HepG2 (cell line): ENCODE data around the gene NRL. TPM values are rescaled to one million over a fixed set of nuclear protein-coding genes. Genes with fewer than 3 reads are reported as not detected.

Experiments
- ATF7 ChIP-seq, 2 experiments: fragments of 450-650 bp in 1 of 2; sonication (generic) in 1 of 2; formaldehyde crosslinking in 1 of 2; IDR thresholded peaks; 2 replicates each; pipeline versions ENCODE4 v1.4.0 to v1.6.1; 2016 to 2020; ENCODE audit warnings: antibody characterized with exemption in 1 of 2, mild to moderate bottlenecking in 1 of 2, missing genetic modification reagents in 1 of 2
- CHCHD3 ChIP-seq: sonication (generic); formaldehyde crosslinking; IDR thresholded peaks from 2 replicates; pipeline ENCODE4 v1.8.0; 2022; ENCODE audit warnings: mild to moderate bottlenecking, missing genetic modification reagents, moderate library complexity
- EED ChIP-seq: sonication (generic); formaldehyde crosslinking; IDR thresholded peaks from 2 replicates; pipeline ENCODE4 v1.5.0; 2020; ENCODE audit warnings: mild to moderate bottlenecking, missing genetic modification reagents
- FOXC1 ChIP-seq: sonication (generic); formaldehyde crosslinking; IDR thresholded peaks from 2 replicates; pipeline ENCODE4 v1.8.0; 2022; ENCODE audit warnings: mild to moderate bottlenecking, missing genetic modification reagents, borderline replicate concordance
- HNF4G ChIP-seq, 2 experiments: sonication (generic) in 1 of 2; formaldehyde crosslinking in 1 of 2; IDR thresholded peaks; 2 replicates each; pipeline versions ENCODE4 v1.4.0 to v1.6.1; 2011 to 2020; ENCODE audit warnings: borderline replicate concordance in 2 of 2, low read depth in 2 of 2, mild to moderate bottlenecking in 2 of 2, low read length in 1 of 2, missing genetic modification reagents in 1 of 2, moderate library complexity in 1 of 2
- IKZF1 ChIP-seq: fragments of 450-650 bp; IDR thresholded peaks from 2 replicates; pipeline ENCODE4 v1.7.1; 2016
- MTF1 ChIP-seq: sonication (generic); formaldehyde crosslinking; IDR thresholded peaks from 2 replicates; pipeline ENCODE4 v1.5.0; 2020; ENCODE audit warnings: missing genetic modification reagents
- POLR2AphosphoS2 ChIP-seq: IDR thresholded peaks from 2 replicates; pipeline ENCODE4 v1.6.1; 2011; ENCODE audit warnings: low read depth, low read length, improper control_type of control experiment
- SRY ChIP-seq: sonication (generic); formaldehyde crosslinking; IDR thresholded peaks from 2 replicates; pipeline ENCODE4 v1.8.0; 2022; ENCODE audit warnings: mild to moderate bottlenecking, missing genetic modification reagents
- XBP1 ChIP-seq: sonication (generic); formaldehyde crosslinking; IDR thresholded peaks from 2 replicates; pipeline ENCODE4 v1.5.0; 2020; ENCODE audit warnings: missing genetic modification reagents
- ZBTB33 ChIP-seq: sonication (generic); formaldehyde crosslinking; IDR thresholded peaks from 2 replicates; pipeline ENCODE4 v1.4.0; 2020; ENCODE audit warnings: missing genetic modification reagents
- ZNF274 ChIP-seq: sonication (generic); formaldehyde crosslinking; IDR thresholded peaks from 2 replicates; pipeline ENCODE4 v1.5.1; 2020; ENCODE audit warnings: mild to moderate bottlenecking, missing genetic modification reagents
- ZNF343 ChIP-seq: sonication (generic); formaldehyde crosslinking; IDR thresholded peaks from 2 replicates; pipeline ENCODE4 v1.4.0; 2020; ENCODE audit warnings: mild to moderate bottlenecking, missing genetic modification reagents
- ZNF564 ChIP-seq: sonication (generic); formaldehyde crosslinking; IDR thresholded peaks from 2 replicates; pipeline ENCODE4 v1.8.1; 2023; ENCODE audit warnings: mild to moderate bottlenecking, missing genetic modification reagents
- ZNF672 ChIP-seq: sonication (generic); formaldehyde crosslinking; IDR thresholded peaks from 2 replicates; pipeline ENCODE4 v1.8.1; 2022; ENCODE audit warnings: missing genetic modification reagents
- ZNF792 ChIP-seq: IDR thresholded peaks from 2 replicates; pipeline ENCODE4 v1.6.1; 2016
- polyA plus RNA-seq, 8 experiments: library from polyadenylated mRNA; depleted of rRNA in 3 of 8; stranded (reverse) in 7 of 8; unstranded in 1 of 8; fragments of >200 nt; fragmentation: Illumina TruSeq in 4 of 8; extraction: Trizol in 4 of 8; gene quantifications; 2 replicates each; pipeline versions ENCODE4 v1.2.1 to v1.2.3, GENCODE V29; 2011 to 2016; ENCODE audit warnings: low read depth in 4 of 8, missing spikeins in 1 of 8, mixed read lengths in 1 of 8; ENCODE audit not compliant: insufficient read depth in 1 of 8
- total RNA-seq, 5 experiments: library from RNA; depleted of rRNA; stranded (reverse); fragments of >200 nt; fragmentation: Illumina TruSeq; extraction: Trizol; gene quantifications; 2 replicates each; pipeline ENCODE4 v1.2.3, GENCODE V29; 2016; ENCODE audit warnings: low read depth in 1 of 5
- TF ChIP-seq, protein P1 (sequence below): sonication (generic); formaldehyde crosslinking; IDR thresholded peaks from 2 replicates; pipeline ENCODE4 v1.5.1; 2020; ENCODE audit warnings: mild to moderate bottlenecking, missing genetic modification reagents, moderate library complexity
- TF ChIP-seq, protein P2 (sequence below), 2 experiments: fragments of 450-650 bp in 1 of 2; sonication (generic) in 1 of 2; formaldehyde crosslinking; IDR thresholded peaks; 2 replicates each; pipeline versions ENCODE4 v1.5.0 to v1.8.0; 2020 to 2022; ENCODE audit warnings: mild to moderate bottlenecking in 1 of 2, missing genetic modification reagents in 1 of 2
- TF ChIP-seq, protein P3 (sequence below): sonication (generic); formaldehyde crosslinking; IDR thresholded peaks from 2 replicates; pipeline ENCODE4 v1.8.0; 2022; ENCODE audit warnings: mild to moderate bottlenecking, missing genetic modification reagents
- TF ChIP-seq, protein P4 (sequence below): IDR thresholded peaks from 2 replicates; pipeline ENCODE4 v1.6.1; 2016; ENCODE audit warnings: low read depth

The NRL gene
- total and polyA plus RNA-seq, 2 of the 13 experiments (the other 11 are each of a cell fraction or from before 2014, with no cell fraction given): 2.5 to 4.7 TPM

DNA sequence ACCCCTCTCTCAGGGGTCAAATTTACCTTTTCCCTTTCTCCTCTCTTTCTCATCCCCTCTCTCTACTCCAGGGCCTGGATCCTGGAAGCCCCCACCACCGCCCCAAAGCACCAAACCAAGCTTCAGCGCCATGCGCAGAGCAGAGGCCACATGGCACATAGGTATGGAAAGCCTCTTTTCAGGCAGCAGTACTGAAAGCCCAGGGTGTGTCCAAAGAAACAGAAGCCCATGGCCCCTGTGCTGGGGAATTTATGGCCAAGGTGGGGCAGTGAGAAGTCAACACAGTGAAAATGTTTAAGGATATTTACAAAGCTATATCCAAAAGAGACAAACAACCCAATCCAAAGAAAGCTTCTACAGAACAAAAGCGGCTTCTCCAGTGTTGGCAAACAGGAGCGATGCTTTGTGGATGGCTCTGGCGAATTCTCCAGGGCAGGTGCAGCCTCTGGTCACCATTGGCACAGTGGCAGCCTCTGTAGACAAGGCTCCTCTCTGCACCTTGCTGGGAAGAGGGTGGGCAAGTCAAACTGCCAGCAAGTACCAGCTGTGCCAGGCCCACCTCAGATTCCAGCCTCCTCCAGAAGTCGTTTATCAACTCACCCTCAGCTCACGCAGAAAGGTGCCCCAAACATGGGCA is 48.1 kb downstream of the NRL start (continued):
- TF ChIP-seq SRY: no peak
- no peak for TF ChIP-seq ZNF564
- no peak for TF ChIP-seq ZNF343 (CRISPR knock-in tag)
- TF ChIP-seq ZNF792: no peak
- TF ChIP-seq IKZF1: no peak
- TF ChIP-seq POLR2AphosphoS2: no peak
- TF ChIP-seq, protein P1, sequence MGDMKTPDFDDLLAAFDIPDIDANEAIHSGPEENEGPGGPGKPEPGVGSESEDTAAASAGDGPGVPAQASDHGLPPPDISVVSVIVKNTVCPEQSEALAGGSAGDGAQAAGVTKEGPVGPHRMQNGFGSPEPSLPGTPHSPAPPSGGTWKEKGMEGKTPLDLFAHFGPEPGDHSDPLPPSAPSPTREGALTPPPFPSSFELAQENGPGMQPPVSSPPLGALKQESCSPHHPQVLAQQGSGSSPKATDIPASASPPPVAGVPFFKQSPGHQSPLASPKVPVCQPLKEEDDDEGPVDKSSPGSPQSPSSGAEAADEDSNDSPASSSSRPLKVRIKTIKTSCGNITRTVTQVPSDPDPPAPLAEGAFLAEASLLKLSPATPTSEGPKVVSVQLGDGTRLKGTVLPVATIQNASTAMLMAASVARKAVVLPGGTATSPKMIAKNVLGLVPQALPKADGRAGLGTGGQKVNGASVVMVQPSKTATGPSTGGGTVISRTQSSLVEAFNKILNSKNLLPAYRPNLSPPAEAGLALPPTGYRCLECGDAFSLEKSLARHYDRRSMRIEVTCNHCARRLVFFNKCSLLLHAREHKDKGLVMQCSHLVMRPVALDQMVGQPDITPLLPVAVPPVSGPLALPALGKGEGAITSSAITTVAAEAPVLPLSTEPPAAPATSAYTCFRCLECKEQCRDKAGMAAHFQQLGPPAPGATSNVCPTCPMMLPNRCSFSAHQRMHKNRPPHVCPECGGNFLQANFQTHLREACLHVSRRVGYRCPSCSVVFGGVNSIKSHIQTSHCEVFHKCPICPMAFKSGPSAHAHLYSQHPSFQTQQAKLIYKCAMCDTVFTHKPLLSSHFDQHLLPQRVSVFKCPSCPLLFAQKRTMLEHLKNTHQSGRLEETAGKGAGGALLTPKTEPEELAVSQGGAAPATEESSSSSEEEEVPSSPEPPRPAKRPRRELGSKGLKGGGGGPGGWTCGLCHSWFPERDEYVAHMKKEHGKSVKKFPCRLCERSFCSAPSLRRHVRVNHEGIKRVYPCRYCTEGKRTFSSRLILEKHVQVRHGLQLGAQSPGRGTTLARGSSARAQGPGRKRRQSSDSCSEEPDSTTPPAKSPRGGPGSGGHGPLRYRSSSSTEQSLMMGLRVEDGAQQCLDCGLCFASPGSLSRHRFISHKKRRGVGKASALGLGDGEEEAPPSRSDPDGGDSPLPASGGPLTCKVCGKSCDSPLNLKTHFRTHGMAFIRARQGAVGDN (CRISPR knock-in tag): 0 out of 2 replicates have a peak, but pooled peaks have one; percentile 25
- no peak for TF ChIP-seq XBP1 (CRISPR knock-in tag)
- TF ChIP-seq HNF4G (IDR thresholded peaks at IDR 0.05; ENCODE audit: borderline replicate concordance, low read depth, low read length): 0 out of 2 replicates have a peak, but pooled peaks have one; percentile 7
- TF ChIP-seq HNF4G (CRISPR knock-in tag; IDR thresholded peaks at IDR 0.05; ENCODE audit: borderline replicate concordance, low read depth): no peak
- TF ChIP-seq, protein P2, sequence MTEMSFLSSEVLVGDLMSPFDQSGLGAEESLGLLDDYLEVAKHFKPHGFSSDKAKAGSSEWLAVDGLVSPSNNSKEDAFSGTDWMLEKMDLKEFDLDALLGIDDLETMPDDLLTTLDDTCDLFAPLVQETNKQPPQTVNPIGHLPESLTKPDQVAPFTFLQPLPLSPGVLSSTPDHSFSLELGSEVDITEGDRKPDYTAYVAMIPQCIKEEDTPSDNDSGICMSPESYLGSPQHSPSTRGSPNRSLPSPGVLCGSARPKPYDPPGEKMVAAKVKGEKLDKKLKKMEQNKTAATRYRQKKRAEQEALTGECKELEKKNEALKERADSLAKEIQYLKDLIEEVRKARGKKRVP (CRISPR knock-in tag; IDR thresholded peaks at IDR 0.05): no peak
- TF ChIP-seq ZNF274 (CRISPR knock-in tag): 0 out of 2 replicates have a peak, but pooled peaks have one; percentile 28
- TF ChIP-seq, protein P3, sequence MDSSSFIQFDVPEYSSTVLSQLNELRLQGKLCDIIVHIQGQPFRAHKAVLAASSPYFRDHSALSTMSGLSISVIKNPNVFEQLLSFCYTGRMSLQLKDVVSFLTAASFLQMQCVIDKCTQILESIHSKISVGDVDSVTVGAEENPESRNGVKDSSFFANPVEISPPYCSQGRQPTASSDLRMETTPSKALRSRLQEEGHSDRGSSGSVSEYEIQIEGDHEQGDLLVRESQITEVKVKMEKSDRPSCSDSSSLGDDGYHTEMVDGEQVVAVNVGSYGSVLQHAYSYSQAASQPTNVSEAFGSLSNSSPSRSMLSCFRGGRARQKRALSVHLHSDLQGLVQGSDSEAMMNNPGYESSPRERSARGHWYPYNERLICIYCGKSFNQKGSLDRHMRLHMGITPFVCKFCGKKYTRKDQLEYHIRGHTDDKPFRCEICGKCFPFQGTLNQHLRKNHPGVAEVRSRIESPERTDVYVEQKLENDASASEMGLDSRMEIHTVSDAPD (CRISPR knock-in tag): no peak
- TF ChIP-seq, protein P4, sequence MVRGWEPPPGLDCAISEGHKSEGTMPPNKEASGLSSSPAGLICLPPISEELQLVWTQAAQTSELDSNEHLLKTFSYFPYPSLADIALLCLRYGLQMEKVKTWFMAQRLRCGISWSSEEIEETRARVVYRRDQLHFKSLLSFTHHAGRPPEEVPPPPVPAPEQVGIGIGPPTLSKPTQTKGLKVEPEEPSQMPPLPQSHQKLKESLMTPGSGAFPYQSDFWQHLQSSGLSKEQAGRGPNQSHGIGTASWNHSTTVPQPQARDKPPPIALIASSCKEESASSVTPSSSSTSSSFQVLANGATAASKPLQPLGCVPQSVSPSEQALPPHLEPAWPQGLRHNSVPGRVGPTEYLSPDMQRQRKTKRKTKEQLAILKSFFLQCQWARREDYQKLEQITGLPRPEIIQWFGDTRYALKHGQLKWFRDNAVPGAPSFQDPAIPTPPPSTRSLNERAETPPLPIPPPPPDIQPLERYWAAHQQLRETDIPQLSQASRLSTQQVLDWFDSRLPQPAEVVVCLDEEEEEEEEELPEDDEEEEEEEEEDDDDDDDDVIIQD (CRISPR knock-in tag): no peak
- no peak for TF ChIP-seq ATF7 (IDR thresholded peaks at IDR 0.05)
- no peak for TF ChIP-seq ATF7 (CRISPR knock-in tag; IDR thresholded peaks at IDR 0.05)
- no peak for TF ChIP-seq ZBTB33 (CRISPR knock-in tag)
- peak; percentile 52 for TF ChIP-seq FOXC1 (CRISPR knock-in tag)
- no peak for TF ChIP-seq ZNF672 (CRISPR knock-in tag)
- no peak for TF ChIP-seq MTF1
- TF ChIP-seq CHCHD3 (CRISPR knock-in tag): no peak
- 0 out of 2 replicates have a peak, but pooled peaks have one; percentile 13 for TF ChIP-seq EED (CRISPR knock-in tag)
- TF ChIP-seq, all 625 proteins: peak for 18
